BLaER1 treated with 17β-estradiol and CSF1 and Interleukin-3, amounts not matched to agents 10 nM and 100 nM (cell line): ENCODE results near the gene SH2B3.

Source experiments
- H3K27ac ChIP-seq, 11 experiments: shearing (Covaris generic); formaldehyde crosslinking; 2 replicates each; pipeline ENCODE4 v1.8.1; 2022
- H3K27me3 ChIP-seq, 11 experiments: shearing (Covaris generic); formaldehyde crosslinking; 2 replicates each; pipeline ENCODE4 v1.8.1; 2022
- H3K36me3 ChIP-seq, 11 experiments: shearing (Covaris generic); formaldehyde crosslinking; 2 replicates each; pipeline ENCODE4 v1.8.1; 2022
- H3K4me1 ChIP-seq, 10 experiments: shearing (Covaris generic); formaldehyde crosslinking; 2 replicates each; pipeline ENCODE4 v1.8.1; 2022
- H3K4me2 ChIP-seq, 11 experiments: shearing (Covaris generic); formaldehyde crosslinking; 2 replicates each; pipeline ENCODE4 v1.8.1; 2022
- H3K4me3 ChIP-seq, 10 experiments: shearing (Covaris generic); formaldehyde crosslinking; 2 replicates each; pipeline ENCODE4 v1.8.1; 2022
- H3K9ac ChIP-seq, 11 experiments: shearing (Covaris generic); formaldehyde crosslinking; 2 replicates each; pipeline ENCODE4 v1.8.1; 2022
- H3K9me3 ChIP-seq, 11 experiments: shearing (Covaris generic); formaldehyde crosslinking; replicated peaks in 1 of 11; 2 replicates each; pipeline ENCODE4 v1.8.1; 2022
- H4K20me1 ChIP-seq, 11 experiments: shearing (Covaris generic); formaldehyde crosslinking; 2 replicates each; pipeline ENCODE4 v1.8.1; 2022
- Cebpa-rat ChIP-seq, 11 experiments: shearing (Covaris generic); IDR thresholded peaks; 2 replicates each; pipeline ENCODE4 v1.8.1; 2022

Gene SH2B3

GRCh38 chr12:111434680-111435338 is 29.1 kb downstream of the SH2B3 start:
- H3K4me1 ChIP-seq, result peaks cover 100% of the 10 kb centered on the region in 10 experiments
- no peaks in the 10 kb centered on the region for H3K27me3 ChIP-seq
- peaks cover 0 to 35% (median 28%) of the 10 kb centered on the region in 11 experiments; a peak in 16 of 22 replicates for H3K36me3 ChIP-seq
- H4K20me1 ChIP-seq, result peaks cover 52 to 100% (median 76%) of the 10 kb centered on the region in 11 experiments
- peak overlapping the region; percentile 28 to 92 (median 82); a peak in 21 of 22 replicates for H3K27ac ChIP-seq
- peak overlapping the region in 9 of 10 experiments; percentile 22 to 51 (median 35); a peak in 17 of 20 replicates for H3K4me3 ChIP-seq
- H3K4me2 ChIP-seq, result peak overlapping the region; percentile 93 to 100 (median 98)
- TF ChIP-seq Cebpa-rat (IDR thresholded peaks at IDR 0.05), result no peak
- peaks cover 0 to 8% (median 0%) of the 10 kb centered on the region in 11 experiments; a peak in 5 of 22 replicates for H3K9me3 ChIP-seq
- H3K9ac ChIP-seq, result peak overlapping the region; percentile 63 to 81 (median 71)

GRCh38 chr12:111435661-111436201 is 30.0 kb downstream of the SH2B3 start:
- Histone ChIP-seq H3K27ac (peak overlapping the region in 10 of 11 experiments; percentile 68 to 92 (median 83); a peak in 19 of 22 replicates), H3K4me2 (peak overlapping the region; percentile 93 to 100 (median 98)), H3K36me3 (peaks cover 7 to 42% (median 37%) of the 10 kb centered on the region in 11 experiments; a peak in 20 of 22 replicates), H3K4me1 (peaks cover 100% of the 10 kb centered on the region in 10 experiments), H4K20me1 (peaks cover 61 to 100% (median 77%) of the 10 kb centered on the region in 11 experiments), H3K27me3 (no peaks in the 10 kb centered on the region), H3K9ac (peak overlapping the region; percentile 63 to 81 (median 71); a peak in 21 of 22 replicates), H3K9me3 (peaks cover 0 to 8% (median 0%) of the 10 kb centered on the region in 11 experiments; a peak in 5 of 22 replicates), H3K4me3 (peak overlapping the region in 7 of 10 experiments; percentile 8 to 51 (median 41); a peak in 13 of 20 replicates)
- TF ChIP-seq Cebpa-rat (IDR thresholded peaks at IDR 0.05), result no peak

DNA sequence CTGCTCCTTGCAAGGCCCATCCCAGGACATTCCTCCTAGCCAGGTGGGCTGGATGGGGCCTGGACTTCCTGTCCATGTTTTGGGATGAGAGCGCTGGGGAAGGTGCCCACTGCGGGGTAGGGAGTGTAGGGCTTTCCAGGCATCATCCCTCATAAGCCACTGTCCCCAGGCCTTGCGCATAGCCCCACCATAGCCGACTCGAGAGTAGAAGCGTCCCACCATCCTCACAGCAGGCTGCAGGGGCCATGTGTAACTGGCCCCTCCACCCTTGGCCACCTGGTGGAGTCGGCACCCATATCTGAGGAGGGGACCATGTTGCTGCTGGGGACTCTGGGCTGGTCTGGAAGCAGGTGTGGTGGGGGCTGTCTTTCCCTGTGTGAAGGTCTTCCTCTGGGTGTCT is 30.5 kb downstream of the SH2B3 start:
- Histone ChIP-seq H3K27ac (peak overlapping the region in 10 of 11 experiments; percentile 68 to 92 (median 83); a peak in 19 of 22 replicates), H3K4me3 (peak overlapping the region in 7 of 10 experiments; percentile 8 to 51 (median 41); a peak in 11 of 20 replicates), H4K20me1 (peaks cover 66 to 100% (median 82%) of the 10 kb centered on the region in 11 experiments), H3K27me3 (no peaks in the 10 kb centered on the region), H3K9ac (peak overlapping the region; percentile 63 to 81 (median 71); a peak in 21 of 22 replicates), H3K4me2 (peak overlapping the region; percentile 93 to 100 (median 98)), H3K36me3 (peaks cover 12 to 48% (median 42%) of the 10 kb centered on the region in 11 experiments; a peak in 20 of 22 replicates), H3K9me3 (peaks cover 0 to 8% (median 0%) of the 10 kb centered on the region in 11 experiments; a peak in 5 of 22 replicates), H3K4me1 (peaks cover 100% of the 10 kb centered on the region in 10 experiments)
- no peak for TF ChIP-seq Cebpa-rat (IDR thresholded peaks at IDR 0.05)

- H3K9me3 ChIP-seq, result peaks cover 0 to 6% (median 0%) of the 10 kb centered on the region in 11 experiments; a peak in 5 of 22 replicates
- peaks cover 72 to 100% (median 88%) of the 10 kb centered on the region in 11 experiments for H4K20me1 ChIP-seq
- H3K9ac ChIP-seq, result peak overlapping the region; percentile 34 to 81 (median 71); a peak in 19 of 22 replicates
- H3K4me3 ChIP-seq, result peak overlapping the region in 4 of 10 experiments; percentile 41 to 54 (median 48); a peak in 7 of 20 replicates
- peak overlapping the region; percentile 93 to 100 (median 98) for H3K4me2 ChIP-seq
- H3K36me3 ChIP-seq, result peaks cover 12 to 51% (median 43%) of the 10 kb centered on the region in 11 experiments; a peak in 21 of 22 replicates
- peaks cover 100% of the 10 kb centered on the region in 10 experiments for H3K4me1 ChIP-seq
- H3K27me3 ChIP-seq, result no peaks in the 10 kb centered on the region
- no peak for TF ChIP-seq Cebpa-rat (IDR thresholded peaks at IDR 0.05)
- peak overlapping the region in 10 of 11 experiments; percentile 72 to 92 (median 83); a peak in 20 of 22 replicates for H3K27ac ChIP-seq
Measured at GRCh38 chr12:111436811-111437210, 31.1 kb downstream of the SH2B3 start.

DNA sequence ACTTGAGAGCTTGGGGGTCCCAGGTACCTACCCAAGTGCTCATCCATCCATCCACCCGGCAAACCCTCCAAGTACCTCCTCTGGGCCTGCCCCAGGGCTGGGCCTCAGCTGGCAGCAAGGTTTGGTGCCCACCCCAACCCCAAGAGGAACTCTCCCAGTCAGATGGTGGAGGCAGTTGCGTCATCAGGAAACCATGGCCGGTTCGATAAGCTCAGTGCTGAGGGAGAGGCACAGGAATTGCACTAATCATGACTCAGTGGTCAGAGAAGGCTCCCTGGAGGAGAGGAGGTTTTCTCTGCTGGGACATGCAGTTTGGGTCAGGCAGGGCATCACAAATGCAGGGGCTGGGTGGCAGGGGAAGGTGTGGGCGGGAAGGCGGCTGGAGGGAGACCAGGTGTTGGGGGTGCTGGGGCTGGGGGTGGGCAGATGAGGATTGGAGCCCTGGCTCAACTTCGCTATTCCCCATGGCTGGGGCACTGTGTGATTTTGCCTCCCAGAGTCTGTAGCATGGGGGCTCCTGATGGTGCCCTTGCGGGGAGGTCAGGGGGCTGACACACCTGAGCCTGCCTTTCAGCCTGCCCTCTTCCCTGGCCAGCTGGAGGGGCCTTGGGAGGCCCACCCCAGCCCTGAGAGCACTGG is 32.2 kb downstream of the SH2B3 start:
- H3K36me3 ChIP-seq, result peaks cover 17 to 51% (median 43%) of the 10 kb centered on the region in 11 experiments; a peak in 21 of 22 replicates
- peaks cover 83 to 100% (median 96%) of the 10 kb centered on the region in 11 experiments for H4K20me1 ChIP-seq
- peak overlapping the region; percentile 57 to 92 (median 82) for H3K27ac ChIP-seq
- no peaks in the 10 kb centered on the region for H3K27me3 ChIP-seq
- peak in 10 of 11 experiments; percentile 53 to 97 (median 89); a peak in 18 of 22 replicates for TF ChIP-seq Cebpa-rat (IDR thresholded peaks at IDR 0.05)
- peak overlapping the region; percentile 93 to 100 (median 98) for H3K4me2 ChIP-seq
- H3K4me3 ChIP-seq, result peak overlapping the region in 9 of 10 experiments; percentile 12 to 61 (median 46); a peak in 13 of 20 replicates
- peaks cover 100% of the 10 kb centered on the region in 10 experiments for H3K4me1 ChIP-seq
- H3K9me3 ChIP-seq, result no peaks in the 10 kb centered on the region
- H3K9ac ChIP-seq, result peak overlapping the region; percentile 63 to 81 (median 72)

DNA sequence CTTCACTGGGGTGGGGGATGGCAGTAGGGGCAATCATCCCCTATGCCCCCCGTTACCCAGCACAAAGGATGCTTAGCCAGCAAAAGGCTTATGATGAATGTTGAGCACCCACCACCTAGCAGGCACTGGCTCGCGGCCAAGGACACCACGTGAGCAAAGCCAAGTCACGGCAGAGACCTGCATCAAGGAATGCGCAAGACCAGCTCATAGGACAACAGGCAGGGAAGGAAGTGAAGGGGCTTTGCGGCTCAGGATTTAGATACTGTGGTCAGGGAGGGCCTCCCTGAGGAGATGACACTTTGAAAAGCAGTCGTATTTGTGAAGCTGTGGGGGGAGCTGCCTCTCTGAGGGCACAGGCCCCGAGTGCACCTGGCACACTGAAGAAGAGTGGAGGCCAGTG is 32.8 kb downstream of the SH2B3 start:
- Histone ChIP-seq H3K4me2 (peak overlapping the region; percentile 93 to 100 (median 98)), H3K9me3 (no peaks in the 10 kb centered on the region), H3K27me3 (no peaks in the 10 kb centered on the region), H3K4me1 (peaks cover 100% of the 10 kb centered on the region in 10 experiments), H3K9ac (peak overlapping the region; percentile 63 to 81 (median 72); a peak in 21 of 22 replicates), H3K27ac (peak overlapping the region; percentile 57 to 92 (median 82)), H3K4me3 (peak overlapping the region in 9 of 10 experiments; percentile 12 to 61 (median 46); a peak in 12 of 20 replicates), H3K36me3 (peaks cover 18 to 51% (median 43%) of the 10 kb centered on the region in 11 experiments; a peak in 21 of 22 replicates), H4K20me1 (peaks cover 84 to 100% (median 99%) of the 10 kb centered on the region in 11 experiments)
- peak in 1 of 11 experiments; percentile 44; a peak in 2 of 22 replicates for TF ChIP-seq Cebpa-rat (IDR thresholded peaks at IDR 0.05)

- peak overlapping the region; percentile 44 to 81 (median 66); a peak in 20 of 22 replicates for H3K9ac ChIP-seq
- peak overlapping the region; percentile 25 to 92 (median 82) for H3K27ac ChIP-seq
- H3K4me1 ChIP-seq, result peaks cover 100% of the 10 kb centered on the region in 10 experiments
- H3K4me2 ChIP-seq, result peak overlapping the region; percentile 93 to 100 (median 98)
- peaks cover 24 to 58% (median 43%) of the 10 kb centered on the region in 11 experiments; a peak in 21 of 22 replicates for H3K36me3 ChIP-seq
- TF ChIP-seq Cebpa-rat (IDR thresholded peaks at IDR 0.05), result no peak
- H3K4me3 ChIP-seq, result peak overlapping the region in 2 of 10 experiments; percentile 3 to 61; a peak in 2 of 20 replicates
- H4K20me1 ChIP-seq, result peaks cover 96 to 100% (median 100%) of the 10 kb centered on the region in 11 experiments
- no peaks in the 10 kb centered on the region for H3K27me3 ChIP-seq
- no peaks in the 10 kb centered on the region for H3K9me3 ChIP-seq
Measured at GRCh38 chr12:111439657-111440151, 34.0 kb downstream of the SH2B3 start.
